HepG2 (cell line): ENCODE data around the gene JAKMIP2. TPM values are rescaled to one million over a fixed set of nuclear protein-coding genes. Genes with fewer than 3 reads are reported as not detected.
A peak's percentile ranks its signal among the peaks of the same experiment; 100 is the strongest.

Experiments
- ATAC-seq: fragments of 200-7000 bp; cut with Tn5 transposase; 3 replicates; pipeline ENCODE4 v1.9.1; 2020; ENCODE audit warnings: mild to moderate bottlenecking, moderate library complexity
- BruUV-seq: library from RNA; stranded (reverse); fragments of 400-500 nt; replicated peaks from 2 replicates; lab custom pipeline; 2021; lab: Mats Ljungman, UMichigan
- CTCF ChIA-PET: fragments of 300-600 bp; formaldehyde crosslinking; extraction: SDS; loops from one replicate; lab custom pipeline; 2021; ENCODE audit warnings: low total read pairs, inconsistent platforms, low intra/inter-chr PET ratio; lab: Yijun Ruan, JAX
- POLR2A ChIA-PET: fragments of 350-600 bp; sonication (Branson Sonifier 250); formaldehyde crosslinking; loops from one replicate; lab custom pipeline; 2020; ENCODE audit warnings: antibody characterized with exemption, inconsistent platforms; lab: Yijun Ruan, JAX
- DNase-seq: peaks from one replicate; pipeline ENCODE4 v3.0.0-alpha.2; 2015; ENCODE audit warnings: low spot score
- FAIRE-seq: peaks from 3 replicates; lab custom pipeline; 2011; peaks lifted over from hg19 to GRCh38; lab: Jason Lieb, UNC
- H2AFZ ChIP-seq: one replicate; pipeline ENCODE4 v1.6.1; 2011; ENCODE audit warnings: low read length, inconsistent platforms
- H3K27ac ChIP-seq: fragments of 300-600 bp; 3 replicates; pipeline ENCODE4 v1.8.0; 2011; ENCODE audit warnings: mixed run types, mild to moderate bottlenecking, mixed read lengths, low read length, inconsistent platforms; ENCODE audit not compliant: insufficient read depth; ENCODE audit errors: extremely low read length
- H3K27me3 ChIP-seq, 2 experiments: fragments of 200-600 bp in 1 of 2; 2 replicates in 1 of 2; 3 replicates in 1 of 2; pipeline versions ENCODE4 v1.6.0 to v1.8.0; 2011; ENCODE audit warnings: low read length in 2 of 2, mild to moderate bottlenecking in 2 of 2, moderate library complexity in 2 of 2, inconsistent platforms in 1 of 2; ENCODE audit not compliant: insufficient read depth in 2 of 2, control insufficient read depth in 1 of 2
- H3K36me3 ChIP-seq, 2 experiments: fragments of 200-600 bp in 1 of 2; replicated peaks in 1 of 2; 2 replicates in 1 of 2; 3 replicates in 1 of 2; pipeline versions ENCODE4 v1.5.1 to v1.8.0; 2011; ENCODE audit warnings: low read length in 2 of 2, inconsistent platforms in 1 of 2; ENCODE audit not compliant: insufficient read depth in 2 of 2, control insufficient read depth in 1 of 2
- H3K4me1 ChIP-seq: 2 replicates; pipeline ENCODE4 v1.5.1; 2012; ENCODE audit warnings: low read length, inconsistent platforms; ENCODE audit not compliant: insufficient read depth
- H3K4me2 ChIP-seq: 2 replicates; pipeline ENCODE4 v1.6.0; 2011; ENCODE audit warnings: low read depth, low read length, inconsistent platforms
- H3K4me3 ChIP-seq, 3 experiments: fragments of 200-600 bp in 1 of 3; sonication (generic), shearing (Covaris generic) in 1 of 3; replicated peaks in 1 of 3; 2 replicates each; pipeline ENCODE4 v1.5.1; 2011 to 2016; ENCODE audit warnings: low read length in 3 of 3, inconsistent platforms in 2 of 3, low read depth in 2 of 3, mild to moderate bottlenecking in 2 of 3, control low read depth in 1 of 3, mixed read lengths in 1 of 3; ENCODE audit not compliant: insufficient read depth in 1 of 3
- H3K79me2 ChIP-seq: one replicate; pipeline ENCODE4 v1.6.1; 2011; ENCODE audit warnings: low read length, inconsistent platforms; ENCODE audit not compliant: insufficient read depth
- H3K9ac ChIP-seq: 2 replicates; pipeline ENCODE4 v1.6.0; 2011; ENCODE audit warnings: mild to moderate bottlenecking, low read depth, low read length, inconsistent platforms; ENCODE audit not compliant: insufficient read depth
- H3K9me3 ChIP-seq: 2 replicates; pipeline ENCODE4 v1.5.1; 2012; ENCODE audit warnings: mild to moderate bottlenecking, low read length
- H4K20me1 ChIP-seq: 2 replicates; pipeline ENCODE4 v1.6.0; 2011; ENCODE audit warnings: inconsistent platforms, mild to moderate bottlenecking, low read length, moderate library complexity; ENCODE audit not compliant: insufficient read depth
- CSRNP1 ChIP-seq: sonication (generic); formaldehyde crosslinking; IDR thresholded peaks from 2 replicates; pipeline ENCODE4 v1.8.1; 2023; ENCODE audit warnings: mild to moderate bottlenecking, missing genetic modification reagents
- FOXA3 ChIP-seq: IDR thresholded peaks from 2 replicates; pipeline ENCODE4 v1.6.1; 2016; ENCODE audit warnings: missing genetic modification reagents, missing compliant biosample characterization
- GATAD1 ChIP-seq: IDR thresholded peaks from 2 replicates; pipeline ENCODE4 v1.6.1; 2016; ENCODE audit warnings: missing genetic modification reagents, missing compliant biosample characterization
- GZF1 ChIP-seq: sonication (generic); formaldehyde crosslinking; IDR thresholded peaks from 2 replicates; pipeline ENCODE4 v1.5.1; 2020; ENCODE audit warnings: mild to moderate bottlenecking, missing genetic modification reagents
- HDAC6 ChIP-seq: fragments of 200-600 bp; sonication (generic); IDR thresholded peaks from 2 replicates; pipeline ENCODE4 v1.7.0; 2017; ENCODE audit warnings: mild to moderate bottlenecking, antibody characterized with exemption, low read length, low read depth
- MAFF ChIP-seq: IDR thresholded peaks from 2 replicates; pipeline ENCODE4 v1.6.1; 2011; ENCODE audit warnings: low read depth, low read length, improper control_type of control experiment
- MAFK ChIP-seq, 2 experiments: IDR thresholded peaks in 1 of 2; conservative IDR thresholded peaks in 1 of 2; 2 replicates each; pipeline ENCODE4 v1.6.1; 2011; ENCODE audit warnings: improper control_type of control experiment in 2 of 2, low read length in 2 of 2
- MIXL1 ChIP-seq: IDR thresholded peaks from 2 replicates; pipeline ENCODE4 v1.6.1; 2016
- NFATC3 ChIP-seq: sonication (generic); formaldehyde crosslinking; IDR thresholded peaks from 2 replicates; pipeline ENCODE4 v1.5.1; 2020; ENCODE audit warnings: mild to moderate bottlenecking, missing genetic modification reagents
- NPAS2 ChIP-seq: sonication (generic); formaldehyde crosslinking; IDR thresholded peaks from 2 replicates; pipeline ENCODE4 v1.8.0; 2022; ENCODE audit warnings: mild to moderate bottlenecking, missing genetic modification reagents, borderline replicate concordance
- PREB ChIP-seq: sonication (generic); formaldehyde crosslinking; IDR thresholded peaks from 2 replicates; pipeline ENCODE4 v1.4.0; 2020; ENCODE audit warnings: missing genetic modification reagents
- TCF7 ChIP-seq: sonication (generic); IDR thresholded peaks from 2 replicates; pipeline ENCODE4 v1.6.1; 2016; ENCODE audit warnings: antibody characterized with exemption, low read depth
- ZMYM3 ChIP-seq: sonication (generic); formaldehyde crosslinking; IDR thresholded peaks from 2 replicates; pipeline ENCODE4 v1.5.1; 2020; ENCODE audit warnings: mild to moderate bottlenecking, missing genetic modification reagents
- ZNF550 ChIP-seq: sonication (generic); formaldehyde crosslinking; IDR thresholded peaks from 2 replicates; pipeline ENCODE4 v1.4.0; 2020; ENCODE audit warnings: mild to moderate bottlenecking, missing genetic modification reagents, borderline replicate concordance
- ZNF562 ChIP-seq: sonication (generic); formaldehyde crosslinking; IDR thresholded peaks from 2 replicates; pipeline ENCODE4 v1.8.0; 2022; ENCODE audit warnings: missing genetic modification reagents, borderline replicate concordance
- ZNF570 ChIP-seq: sonication (generic); formaldehyde crosslinking; IDR thresholded peaks from 2 replicates; pipeline ENCODE4 v1.4.0; 2020; ENCODE audit warnings: mild to moderate bottlenecking, missing genetic modification reagents, borderline replicate concordance
- ZNF670 ChIP-seq: sonication (generic); formaldehyde crosslinking; IDR thresholded peaks from 2 replicates; pipeline ENCODE4 v1.8.0; 2022; ENCODE audit warnings: mild to moderate bottlenecking, missing genetic modification reagents, borderline replicate concordance
- WGBS: methylation state at CpG from one replicate; pipeline ENCODE4 v1.1.6; 2017; ENCODE audit warnings: low lambda C conversion rate; 5-methylcytosine and 5-hydroxymethylcytosine counted together
- in situ Hi-C: cut with HindIII; loops from 2 replicates; pipeline ENCODE4 v1.10.0; 2017; ENCODE audit warnings: low pct_unique_long_range_greater_than_20kb; ENCODE audit not compliant: extremely low pct_ligation_motif_present
- intact Hi-C: fragments of 100-400 bp; cut with micrococcal nuclease; formaldehyde crosslinking; loops from one replicate; pipeline ENCODE4 v1.10.0; 2022; ENCODE audit not compliant: unreplicated experiment
- polyA plus RNA-seq, 8 experiments: library from polyadenylated mRNA; depleted of rRNA in 3 of 8; stranded (reverse) in 7 of 8; unstranded in 1 of 8; fragments of >200 nt; fragmentation: Illumina TruSeq in 4 of 8; extraction: Trizol in 4 of 8; gene quantifications; 2 replicates each; pipeline versions ENCODE4 v1.2.1 to v1.2.3, GENCODE V29; 2011 to 2016; ENCODE audit warnings: low read depth in 4 of 8, missing spikeins in 1 of 8, mixed read lengths in 1 of 8; ENCODE audit not compliant: insufficient read depth in 1 of 8
- total RNA-seq, 5 experiments: library from RNA; depleted of rRNA; stranded (reverse); fragments of >200 nt; fragmentation: Illumina TruSeq; extraction: Trizol; gene quantifications; 2 replicates each; pipeline ENCODE4 v1.2.3, GENCODE V29; 2016; ENCODE audit warnings: low read depth in 1 of 5
- TF ChIP-seq, protein P1 (sequence below): sonication (generic); formaldehyde crosslinking; IDR thresholded peaks from 2 replicates; pipeline ENCODE4 v1.8.1; 2022; ENCODE audit warnings: low read depth, mild to moderate bottlenecking, missing genetic modification reagents

The JAKMIP2 gene
- total and polyA plus RNA-seq, 2 of the 13 experiments (the other 11 are each of a cell fraction or from before 2014, with no cell fraction given): 0.04 to 2.1 TPM

DNA sequence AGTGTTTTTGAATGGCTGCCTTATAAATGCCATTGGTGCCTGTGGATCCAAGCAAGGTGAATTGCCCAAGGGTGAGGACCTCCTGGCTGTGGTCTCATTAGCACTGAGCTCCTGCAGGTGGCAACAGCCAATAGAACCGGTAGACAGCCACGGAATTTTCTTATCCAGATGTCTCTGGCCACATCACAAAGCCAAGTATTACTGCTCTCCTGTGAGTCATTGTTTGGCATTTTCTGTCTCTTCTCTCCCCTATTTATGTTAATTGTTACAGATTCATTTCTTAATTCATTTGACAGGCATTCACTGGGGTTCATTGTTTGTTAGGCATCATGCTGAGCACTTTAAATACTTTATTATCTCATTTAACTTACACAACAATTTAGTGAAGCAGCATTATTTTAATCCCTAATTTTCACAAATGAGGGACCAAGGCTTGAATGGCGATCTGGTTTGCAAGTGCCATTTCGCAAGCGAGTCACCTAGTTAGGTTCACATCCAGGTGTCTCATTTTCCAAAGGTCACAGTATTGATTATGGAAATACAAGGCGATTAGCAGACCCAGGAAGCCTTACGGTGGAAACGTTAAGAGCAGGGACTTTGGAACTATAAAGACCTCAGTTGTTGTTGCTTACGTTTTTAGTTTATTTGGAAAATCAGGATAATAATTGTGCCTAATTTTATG, 214.5 kb downstream of the JAKMIP2 start (continued):
- TF ChIP-seq ZNF570: no peak

GRCh38 chr5:147565524-147565923, 217.0 kb downstream of the JAKMIP2 start:
- in situ Hi-C loops: no loop called here
- POLR2A ChIA-PET: no interaction called here
- H3K36me3 ChIP-seq: no peaks in the 10 kb centered on the region
- TF ChIP-seq GATAD1 (CRISPR knock-in tag) (no peak), NFATC3 (CRISPR knock-in tag) (no peak), MIXL1 (CRISPR knock-in tag) (no peak), MAFF (peak; percentile 60), FOXA3 (no peak), PREB (CRISPR knock-in tag) (no peak), NPAS2 (CRISPR knock-in tag) (no peak), HDAC6 (no peak), ZNF562 (CRISPR knock-in tag) (no peak), CSRNP1 (no peak), ZNF550 (CRISPR knock-in tag) (no peak), GZF1 (no peak), TCF7 (no peak), MAFK (conservative IDR thresholded peaks at IDR 0.05 in 1 of 2, IDR thresholded peaks at IDR 0.05 in 1 of 2; ENCODE audit: low read length in 2 of 2) (peak; percentile 52 to 70), ZMYM3 (CRISPR knock-in tag) (no peak), ZNF670 (CRISPR knock-in tag) (no peak)
- TF ChIP-seq, protein P1, sequence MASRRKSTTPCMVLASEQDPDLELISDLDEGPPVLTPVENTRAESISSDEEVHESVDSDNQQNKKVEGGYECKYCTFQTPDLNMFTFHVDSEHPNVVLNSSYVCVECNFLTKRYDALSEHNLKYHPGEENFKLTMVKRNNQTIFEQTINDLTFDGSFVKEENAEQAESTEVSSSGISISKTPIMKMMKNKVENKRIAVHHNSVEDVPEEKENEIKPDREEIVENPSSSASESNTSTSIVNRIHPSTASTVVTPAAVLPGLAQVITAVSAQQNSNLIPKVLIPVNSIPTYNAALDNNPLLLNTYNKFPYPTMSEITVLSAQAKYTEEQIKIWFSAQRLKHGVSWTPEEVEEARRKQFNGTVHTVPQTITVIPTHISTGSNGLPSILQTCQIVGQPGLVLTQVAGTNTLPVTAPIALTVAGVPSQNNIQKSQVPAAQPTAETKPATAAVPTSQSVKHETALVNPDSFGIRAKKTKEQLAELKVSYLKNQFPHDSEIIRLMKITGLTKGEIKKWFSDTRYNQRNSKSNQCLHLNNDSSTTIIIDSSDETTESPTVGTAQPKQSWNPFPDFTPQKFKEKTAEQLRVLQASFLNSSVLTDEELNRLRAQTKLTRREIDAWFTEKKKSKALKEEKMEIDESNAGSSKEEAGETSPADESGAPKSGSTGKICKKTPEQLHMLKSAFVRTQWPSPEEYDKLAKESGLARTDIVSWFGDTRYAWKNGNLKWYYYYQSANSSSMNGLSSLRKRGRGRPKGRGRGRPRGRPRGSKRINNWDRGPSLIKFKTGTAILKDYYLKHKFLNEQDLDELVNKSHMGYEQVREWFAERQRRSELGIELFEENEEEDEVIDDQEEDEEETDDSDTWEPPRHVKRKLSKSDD: no peak
- TF ChIP-seq, all 625 proteins: peak for 2
- 0% methylated on average over 1 of the region's 1 CpG for WGBS
- FAIRE-seq: no peak
- Histone ChIP-seq H3K27me3 (no peaks in the 10 kb centered on the region), H2AFZ (no peak overlapping the region), H3K4me3 (no peak overlapping the region), H3K9me3 (no peaks in the 10 kb centered on the region), H3K27ac (no peak overlapping the region), H3K79me2 (no peaks in the 10 kb centered on the region), H3K9ac (no peak overlapping the region), H3K4me1 (no peaks in the 10 kb centered on the region), H3K4me2 (no peak overlapping the region), H4K20me1 (no peaks in the 10 kb centered on the region)
- no peak; the same call in 2 of the 3 replicates for ATAC-seq
- peak; percentile 17 for DNase-seq
- intact Hi-C loops: no loop called here
- BruUV-seq: no TSS peak
- CTCF ChIA-PET: no interaction called here
